KOPT-K1 (cell line): ENCODE measurements around the gene OXLD1.
"Not testable (repeated sequence)": the region's sequence is repeated elsewhere in the genome, so short reads cannot be mapped to it uniquely, and the experiment has no call there.

ENCODE experiments used
- H3K27ac ChIP-seq: fragments of 200-600 bp; sonication (generic); 2 replicates; pipeline ENCODE4 v1.5.1; 2016; ENCODE audit warnings: antibody characterized with exemption, mild to moderate bottlenecking, low read depth, low read length; ENCODE audit not compliant: poor library complexity, severe bottlenecking
- H3K36me3 ChIP-seq: fragments of 200-600 bp; sonication (generic); 2 replicates; pipeline ENCODE4 v1.5.1; 2017; ENCODE audit warnings: antibody characterized with exemption, mild to moderate bottlenecking, low read length, moderate library complexity; ENCODE audit not compliant: insufficient read depth
- H3K9me3 ChIP-seq: fragments of 200-600 bp; sonication (generic); 2 replicates; pipeline ENCODE4 v1.5.1; 2017; ENCODE audit warnings: antibody characterized with exemption, low read length, mild to moderate bottlenecking; ENCODE audit not compliant: insufficient read depth, poor library complexity, severe bottlenecking

OXLD1 gene

GRCh38 chr17:81635973-81636504 is 30.4 kb downstream of the OXLD1 start:
- peak overlapping the region; percentile 74 for H3K27ac ChIP-seq
- H3K9me3 ChIP-seq: no peaks in the 10 kb centered on the region
- peaks cover 8% of the 10 kb centered on the region for H3K36me3 ChIP-seq

- Histone ChIP-seq H3K27ac (no peak overlapping the region), H3K36me3 (peaks cover 12% of the 10 kb centered on the region), H3K9me3 (no peaks in the 10 kb centered on the region)
Measured at GRCh38 chr17:81635431-81635830, 31.0 kb downstream of the OXLD1 start.

- Histone ChIP-seq H3K36me3 (peaks cover 51% of the 10 kb centered on the region), H3K27ac (no peak overlapping the region), H3K9me3 (no peaks in the 10 kb centered on the region)
Measured at GRCh38 chr17:81631482-81631881, 34.9 kb downstream of the OXLD1 start.

GRCh38 chr17:81630274-81630673 is 36.1 kb downstream of the OXLD1 start:
- peaks cover 63% of the 10 kb centered on the region for H3K36me3 ChIP-seq
- H3K9me3 ChIP-seq: no peaks in the 10 kb centered on the region
- H3K27ac ChIP-seq: no peak overlapping the region

- peaks cover 90% of the 10 kb centered on the region for H3K36me3 ChIP-seq
- H3K9me3 ChIP-seq: no peaks in the 10 kb centered on the region
- no peak overlapping the region for H3K27ac ChIP-seq
Measured at GRCh38 chr17:81621494-81622130, 44.8 kb downstream of the OXLD1 start.

GRCh38 chr17:81618307-81618706 is 48.1 kb downstream of the OXLD1 start:
- not testable (repeated sequence) for H3K9me3 ChIP-seq, H3K27ac ChIP-seq
- H3K36me3 ChIP-seq: peaks cover 88% of the 10 kb centered on the region

- Histone ChIP-seq H3K9me3 (no peaks in the 10 kb centered on the region), H3K36me3 (peaks cover 88% of the 10 kb centered on the region), H3K27ac (no peak overlapping the region)
Measured at GRCh38 chr17:81616877-81617276, 49.5 kb downstream of the OXLD1 start.

GRCh38 chr17:81615401-81615930 is 50.9 kb downstream of the OXLD1 start:
- no peak overlapping the region for H3K27ac ChIP-seq
- H3K9me3 ChIP-seq: no peaks in the 10 kb centered on the region
- peaks cover 86% of the 10 kb centered on the region for H3K36me3 ChIP-seq
